Peyer's patch (tissue), 4 donors: ENCODE data around the gene PGA4. TPM values are rescaled to one million over a fixed set of nuclear protein-coding genes. Genes with fewer than 3 reads are reported as not detected.

Experiments
- DNase-seq, 3 donors: peaks; one replicate each; pipeline ENCODE4 v3.0.0-alpha.2; 2017 to 2019
- H3K27ac ChIP-seq, 4 donors: fragments of 200-600 bp; sonication (generic); one replicate each; pipeline ENCODE4 v1.5.1; 2016 to 2019
- H3K27me3 ChIP-seq, 2 donors: fragments of 200-600 bp; sonication (generic); one replicate each; pipeline ENCODE4 v1.5.1; 2019
- H3K36me3 ChIP-seq, 3 donors: fragments of 200-600 bp; sonication (generic); one replicate each; pipeline ENCODE4 v1.5.1; 2016 to 2019
- H3K4me1 ChIP-seq, 4 donors: fragments of 200-600 bp; sonication (generic); one replicate each; pipeline ENCODE4 v1.5.1; 2016 to 2019
- H3K4me3 ChIP-seq, 4 donors: fragments of 200-600 bp; sonication (generic); 1 replicate in 3 of 4; 2 replicates in 1 of 4; pipeline ENCODE4 v1.5.1; 2016 to 2019; ENCODE audit warnings: mild to moderate bottlenecking in 1 of 4
- H3K9me3 ChIP-seq, 4 donors: fragments of 200-600 bp; sonication (generic); one replicate each; pipeline ENCODE4 v1.5.1; 2016 to 2019; ENCODE audit warnings: mild to moderate bottlenecking in 1 of 4
- CTCF ChIP-seq, 6 experiments: fragments of 450-650 bp in 4 of 6; fragments of 200-600 bp in 2 of 6; sonication (generic) in 1 of 6; IDR thresholded peaks; one replicate each; pipeline ENCODE4 v1.5.1; 2017 to 2019; ENCODE audit warnings: antibody characterized with exemption in 6 of 6, mild to moderate bottlenecking in 3 of 6, moderate library complexity in 1 of 6
- POLR2A ChIP-seq, 2 donors: fragments of 450-650 bp; IDR thresholded peaks; one replicate each; pipeline ENCODE4 v1.5.1; 2017; ENCODE audit warnings: antibody characterized with exemption in 2 of 2, mild to moderate bottlenecking in 2 of 2, moderate library complexity in 2 of 2
- total RNA-seq, 4 donors: library from RNA; depleted of rRNA; stranded (reverse); fragments of >200 nt; gene quantifications; one replicate each; pipeline ENCODE4 v1.1.0, GENCODE V29; 2016

The PGA4 gene
- total RNA-seq, 4 donors from 2014 or later = not detected

GRCh38 chr11:61189933-61190332 is 32.2 kb upstream of the PGA4 start:
- H3K9me3 ChIP-seq = no peaks in the 10 kb centered on the region

GRCh38 chr11:61193596-61193995 is 28.6 kb upstream of the PGA4 start:
- no peak for DNase-seq

More at GRCh38 chr11:61189933-61190332, 32.2 kb upstream of the PGA4 start:
- no peak overlapping the region for H3K4me3 ChIP-seq
- TF ChIP-seq CTCF (IDR thresholded peaks at IDR 0.05) = no peak
- no peak for TF ChIP-seq POLR2A (IDR thresholded peaks at IDR 0.05)
- H3K36me3 ChIP-seq = no peaks in the 10 kb centered on the region
- DNase-seq = no peak
- H3K27me3 ChIP-seq = no peaks in the 10 kb centered on the region
- no peaks in the 10 kb centered on the region for H3K4me1 ChIP-seq
- H3K27ac ChIP-seq = no peak overlapping the region

GRCh38 chr11:61194169-61194671 is 27.9 kb upstream of the PGA4 start:
- H3K4me1 ChIP-seq = no peaks in the 10 kb centered on the region
- H3K27me3 ChIP-seq = no peaks in the 10 kb centered on the region
- TF ChIP-seq POLR2A (IDR thresholded peaks at IDR 0.05) = no peak
- TF ChIP-seq CTCF (IDR thresholded peaks at IDR 0.05) = no peak
- DNase-seq = no peak
- peaks cover 0 to 4% (median 0%) of the 10 kb centered on the region in 4 donors for H3K9me3 ChIP-seq
- no peaks in the 10 kb centered on the region for H3K36me3 ChIP-seq
- no peak overlapping the region for H3K27ac ChIP-seq
- no peak overlapping the region for H3K4me3 ChIP-seq

More at GRCh38 chr11:61193596-61193995, 28.6 kb upstream of the PGA4 start:
- Histone ChIP-seq H3K4me3 (no peak overlapping the region), H3K36me3 (no peaks in the 10 kb centered on the region), H3K4me1 (no peaks in the 10 kb centered on the region), H3K27ac (no peak overlapping the region), H3K9me3 (no peaks in the 10 kb centered on the region), H3K27me3 (no peaks in the 10 kb centered on the region)
- TF ChIP-seq CTCF (IDR thresholded peaks at IDR 0.05) = no peak
- no peak for TF ChIP-seq POLR2A (IDR thresholded peaks at IDR 0.05)

- no peak for DNase-seq
- H3K4me3 ChIP-seq = no peak overlapping the region
- no peak overlapping the region for H3K27ac ChIP-seq
Observed at GRCh38 chr11:61194981-61195695, 27.0 kb upstream of the PGA4 start.

GRCh38 chr11:61195719-61196118 is 26.4 kb upstream of the PGA4 start:
- H3K4me3 ChIP-seq = no peak overlapping the region
- H3K36me3 ChIP-seq = no peaks in the 10 kb centered on the region
- H3K27me3 ChIP-seq = no peaks in the 10 kb centered on the region
- H3K4me1 ChIP-seq = no peaks in the 10 kb centered on the region
- DNase-seq = no peak
- H3K9me3 ChIP-seq = peaks cover 0 to 4% (median 0%) of the 10 kb centered on the region in 4 donors
- no peak for TF ChIP-seq CTCF (IDR thresholded peaks at IDR 0.05)
- TF ChIP-seq POLR2A (IDR thresholded peaks at IDR 0.05) = no peak
- H3K27ac ChIP-seq = no peak overlapping the region

More at GRCh38 chr11:61194981-61195695, 27.0 kb upstream of the PGA4 start:
- no peaks in the 10 kb centered on the region for H3K36me3 ChIP-seq
- TF ChIP-seq POLR2A (IDR thresholded peaks at IDR 0.05) (no peak), CTCF (IDR thresholded peaks at IDR 0.05) (no peak)
- no peaks in the 10 kb centered on the region for H3K4me1 ChIP-seq
- H3K9me3 ChIP-seq = peaks cover 0 to 4% (median 0%) of the 10 kb centered on the region in 4 donors
- no peaks in the 10 kb centered on the region for H3K27me3 ChIP-seq
